HG03439 (cell line): Measurements from ENCODE around the gene MORN1.

Experiments used
- ATAC-seq: cut with Tn5 transposase; IDR thresholded peaks from one replicate; pipeline ENCODE4 v1.9.1; 2021; ENCODE audit warnings: mild to moderate bottlenecking, moderate library complexity; ENCODE audit not compliant: unreplicated experiment

Gene MORN1

DNA sequence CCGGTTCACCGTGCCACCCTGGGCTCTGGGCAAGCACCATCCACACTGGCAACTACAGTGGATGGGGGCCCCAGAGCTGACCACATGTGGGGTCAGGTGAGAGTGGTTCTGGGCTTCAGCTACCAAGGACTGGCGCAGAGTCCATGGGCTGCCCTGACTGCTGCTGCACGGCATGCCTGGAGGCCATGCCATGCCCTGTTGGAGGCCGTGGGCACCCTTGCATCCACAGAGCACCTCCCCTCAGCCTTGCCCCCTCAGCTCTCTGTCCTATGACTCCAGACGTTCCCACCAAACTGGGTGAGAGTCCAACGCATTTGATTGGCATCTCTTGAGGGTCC lies 15.5 kb downstream of the MORN1 start:
- ATAC-seq = no peak

- no peak for ATAC-seq
These were observed 16.0 kb downstream of the MORN1 start for GRCh38 chr1:2375246-2375922.

- ATAC-seq = no peak
These were observed 16.9 kb downstream of the MORN1 start for GRCh38 chr1:2374252-2375155.

DNA sequence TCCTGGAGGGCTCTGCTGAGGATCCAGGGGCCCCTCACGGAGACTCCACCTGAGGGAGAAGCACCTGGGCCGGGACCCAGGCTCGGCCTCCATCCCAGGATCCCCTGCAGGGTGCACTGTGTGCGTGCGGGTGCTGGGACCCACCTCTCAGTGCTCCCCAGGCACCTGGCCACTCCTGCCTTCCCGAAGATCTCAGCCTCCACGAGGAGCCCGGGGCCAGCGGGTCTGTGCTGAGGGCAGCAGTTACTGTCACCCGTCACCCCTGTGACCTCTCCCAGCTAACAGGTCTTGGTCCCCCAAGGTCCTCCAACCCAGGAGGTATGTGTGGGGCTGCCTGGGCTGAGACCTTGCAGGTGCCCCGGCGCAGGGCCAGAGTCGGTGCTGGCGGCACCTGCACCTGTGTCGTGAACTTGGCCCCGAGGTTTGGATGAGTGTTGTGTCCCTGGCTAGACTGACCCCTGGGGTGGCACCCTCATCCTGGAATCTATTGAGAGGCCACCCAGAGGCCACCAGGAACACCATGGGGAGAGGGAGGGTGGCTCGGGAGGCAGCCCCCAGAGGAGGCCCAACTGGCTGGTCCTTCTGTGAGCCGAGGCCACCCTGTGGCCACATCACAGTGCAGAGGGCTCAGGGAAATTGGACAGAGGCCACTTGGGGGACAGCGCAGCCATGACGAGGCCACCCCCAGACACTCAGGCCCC lies 17.7 kb downstream of the MORN1 start:
- ATAC-seq = no peak

DNA sequence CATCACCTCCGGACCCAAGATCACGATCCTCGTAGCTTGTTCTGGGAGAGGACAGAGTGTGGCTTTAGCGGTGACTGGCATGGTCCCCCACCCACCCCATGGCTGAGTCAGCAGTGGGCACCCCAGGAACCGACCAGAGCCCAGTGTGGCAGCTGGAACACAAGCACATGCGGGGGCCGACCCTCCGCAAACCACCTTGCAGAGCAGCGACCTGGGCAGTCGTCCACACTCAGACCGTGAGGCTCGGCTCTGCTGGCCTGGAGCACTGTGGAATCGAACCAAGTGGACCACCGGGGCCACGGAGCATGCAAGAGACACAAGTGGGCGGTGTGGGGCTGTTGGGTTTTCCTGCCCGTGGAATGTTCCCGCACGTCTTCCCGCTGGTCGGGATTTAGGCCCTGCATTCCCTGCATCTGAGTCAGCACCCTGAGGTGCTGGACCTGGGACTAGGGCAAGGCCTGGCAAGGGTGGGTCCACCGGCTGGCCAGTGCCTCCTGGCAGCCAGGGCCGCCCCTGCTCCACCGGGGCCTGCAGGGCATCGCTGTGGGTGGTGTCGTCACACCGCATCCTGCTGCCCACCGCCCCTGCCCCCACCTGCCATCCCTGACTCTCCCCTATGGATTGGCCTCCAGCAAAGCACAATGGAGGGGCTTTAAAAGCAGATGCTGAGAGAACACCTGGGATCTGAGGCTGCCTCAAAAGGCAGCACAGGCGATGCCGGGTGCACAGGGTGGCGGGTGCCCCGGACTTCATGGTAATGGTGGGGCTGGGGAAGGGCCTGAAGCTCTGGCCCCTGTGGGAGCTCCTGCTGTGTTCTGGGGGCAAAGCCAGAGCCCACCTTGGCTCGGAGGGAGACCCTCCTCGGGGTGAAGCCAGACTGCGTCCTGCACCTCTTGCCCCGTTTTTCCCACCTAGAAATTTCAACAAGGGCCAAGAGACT lies 18.5 kb downstream of the MORN1 start:
- ATAC-seq = no peak

DNA sequence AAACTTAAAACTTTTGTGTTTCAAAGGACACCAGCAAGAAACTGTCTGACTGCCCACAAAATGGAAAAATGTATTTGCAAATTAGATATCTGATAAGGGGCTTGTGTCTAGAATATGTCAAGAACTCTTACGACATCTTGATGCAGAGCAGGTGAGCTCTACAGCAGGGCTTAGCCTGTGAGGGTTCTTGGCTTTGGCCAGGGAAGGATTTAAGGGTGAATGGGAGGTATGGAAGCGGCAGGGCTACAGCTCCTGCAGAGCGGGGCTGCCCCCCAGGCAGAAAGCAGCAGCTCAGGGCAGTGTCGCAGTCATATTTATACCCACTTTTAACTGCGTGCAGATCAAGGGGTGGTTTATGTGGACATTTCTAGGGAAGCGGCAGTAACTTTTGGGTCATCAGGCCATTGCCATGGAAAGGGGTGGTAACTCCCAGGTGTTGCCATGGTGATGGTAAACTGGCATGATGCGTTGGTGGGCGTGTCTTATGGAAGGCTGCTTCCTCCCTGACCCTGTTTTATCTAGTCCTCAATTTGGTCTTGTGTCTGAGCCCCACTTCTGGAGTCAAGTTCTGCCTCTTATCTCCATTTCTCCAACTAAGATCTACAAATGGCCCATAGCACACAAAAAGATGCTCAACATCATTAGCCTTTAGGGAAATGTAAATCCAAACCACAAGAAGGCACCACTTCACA lies 23.2 kb downstream of the MORN1 start:
- no peak for ATAC-seq

GRCh38 chr1:2363847-2364513 lies 27.4 kb downstream of the MORN1 start:
- ATAC-seq = no peak

DNA sequence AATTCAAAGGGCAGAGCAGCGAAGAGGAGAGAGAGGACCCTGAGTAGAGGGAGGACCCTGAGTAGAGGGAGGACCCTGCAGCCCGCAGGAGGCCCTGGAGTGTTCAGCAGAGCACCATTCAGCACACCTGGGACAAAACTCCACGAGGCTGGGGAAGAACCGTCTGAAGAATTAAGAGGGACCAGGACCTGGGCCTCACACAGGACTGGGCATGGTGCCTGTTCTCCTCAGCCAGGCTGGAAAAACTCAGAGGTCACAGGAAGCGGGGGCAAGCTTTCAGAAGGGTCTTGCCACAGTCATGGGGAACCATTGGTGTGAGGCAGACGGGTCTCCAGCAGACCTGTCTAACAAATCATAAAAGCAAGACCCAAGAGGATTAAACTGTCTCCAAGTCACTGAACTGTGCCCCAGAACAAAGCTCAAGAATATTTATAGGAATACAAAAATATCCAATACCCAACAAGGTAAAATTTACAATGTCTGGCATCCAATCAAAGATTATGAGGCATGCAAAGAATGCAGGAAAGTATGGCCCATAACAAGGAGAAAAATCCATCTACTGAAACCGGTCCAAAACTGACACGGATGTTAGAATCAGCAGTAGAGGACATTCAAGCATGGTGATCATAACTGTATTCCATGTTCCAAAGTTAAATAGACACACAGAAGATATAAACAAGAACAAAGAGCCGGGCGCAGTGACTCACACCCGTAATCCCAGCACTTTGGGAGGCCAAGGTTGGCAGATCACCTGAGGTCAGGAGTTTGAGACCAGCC lies 30.6 kb downstream of the MORN1 start:
- no peak for ATAC-seq

- ATAC-seq = no peak
These were observed 32.4 kb downstream of the MORN1 start for GRCh38 chr1:2358651-2359640.

GRCh38 chr1:2358072-2358471 lies 33.3 kb downstream of the MORN1 start:
- no peak for ATAC-seq

DNA sequence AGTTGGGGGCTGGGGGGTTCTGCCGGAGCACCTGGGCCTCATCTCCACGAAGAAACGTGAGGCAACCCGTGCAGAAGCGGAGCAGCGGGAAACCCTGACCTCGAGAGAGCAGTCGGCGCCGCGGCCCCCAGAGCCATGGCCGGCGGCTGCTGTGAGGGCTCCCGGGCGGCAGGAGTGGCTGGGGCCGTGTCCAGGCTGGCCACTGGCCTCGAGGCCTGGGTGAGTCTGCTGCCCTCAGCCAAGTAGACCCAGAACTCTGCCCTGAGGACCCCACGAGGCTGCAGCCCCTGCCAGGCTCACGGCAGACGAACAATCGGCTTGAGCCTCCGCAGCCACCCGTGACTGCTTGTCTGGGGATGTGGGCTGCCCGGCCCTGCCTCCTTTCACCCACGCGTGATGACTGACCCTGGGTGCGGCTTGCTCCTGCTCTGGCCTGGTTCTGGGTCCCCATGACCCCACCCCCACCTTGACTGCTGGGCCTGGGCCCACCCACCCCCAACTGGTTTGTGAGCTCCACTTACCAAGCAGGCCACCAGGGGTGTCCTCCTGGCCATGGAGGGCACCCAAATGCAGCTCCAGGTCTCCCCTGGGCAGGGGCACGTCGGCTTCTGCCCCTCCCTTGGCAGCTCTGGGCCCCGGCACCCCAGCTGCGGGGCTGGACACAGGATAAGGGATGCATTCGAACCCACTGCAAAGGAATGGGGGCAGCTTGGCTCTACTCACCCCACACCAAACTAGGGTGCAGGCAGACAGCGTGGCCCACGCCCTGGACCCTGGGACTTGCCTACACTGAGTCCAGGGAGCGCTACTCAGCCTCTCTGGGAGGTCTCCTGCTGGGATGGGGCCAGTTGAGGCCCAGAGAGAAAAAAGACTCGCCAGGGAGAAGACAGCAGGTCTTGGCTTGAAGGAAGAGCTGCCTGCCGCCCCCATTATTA lies 34.2 kb downstream of the MORN1 start:
- no peak for ATAC-seq

GRCh38 chr1:2356401-2356800 lies 35.0 kb downstream of the MORN1 start:
- no peak for ATAC-seq

- ATAC-seq = no peak
These were observed 35.7 kb downstream of the MORN1 start for GRCh38 chr1:2355373-2356261.

DNA sequence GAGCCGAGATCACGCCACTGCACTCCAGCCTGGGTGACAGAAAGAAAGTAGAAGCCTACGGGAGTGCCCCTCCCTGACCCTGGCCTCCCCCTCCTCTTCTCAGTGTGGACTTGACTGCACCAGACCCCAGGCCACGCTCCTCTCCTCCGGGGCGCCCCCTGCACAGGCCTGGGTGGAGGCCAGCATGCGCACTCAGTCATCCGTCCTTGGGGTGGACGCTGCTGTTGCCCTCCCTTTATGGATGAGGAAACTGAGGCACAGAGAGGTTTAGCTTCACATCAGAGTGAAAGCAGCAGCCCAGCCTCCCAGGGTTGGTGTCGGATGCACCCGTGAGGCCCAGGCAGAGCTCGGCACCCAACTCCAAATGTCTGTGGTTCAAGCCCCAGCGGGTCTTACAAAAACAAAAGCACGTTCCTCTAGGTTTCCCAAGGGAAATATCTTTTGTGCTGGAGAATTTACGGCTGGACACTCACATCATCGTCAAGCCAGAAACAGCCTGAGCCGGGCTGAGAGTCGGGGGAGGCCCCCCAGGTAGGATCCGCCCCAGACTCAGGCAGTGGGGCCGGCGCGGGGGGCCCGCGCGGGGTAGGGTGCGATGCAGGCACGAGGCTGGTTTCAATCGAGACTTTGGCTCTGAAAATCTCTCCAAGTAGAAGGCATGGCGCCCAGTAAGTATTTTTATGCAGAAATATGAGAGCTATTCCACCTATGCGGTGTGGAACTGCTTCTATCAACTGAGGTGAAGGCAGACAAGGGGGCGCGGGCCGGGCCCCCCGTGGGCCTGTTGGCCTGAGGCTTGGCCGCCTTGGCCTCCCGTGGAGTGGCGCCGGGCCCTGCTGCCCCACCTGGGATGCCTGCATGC lies 36.6 kb downstream of the MORN1 start:
- no peak for ATAC-seq
